ENCODE measurements around the gene TIMM50.
"Not testable (repeated sequence)": the region's sequence is repeated elsewhere in the genome, so short reads cannot be mapped to it uniquely, and the experiment has no call there.

The TIMM50 gene
- 21.3 to 60.6 (median 36.6) reads per million in 17 experiments for total RNA-seq

- DNase-seq = peak; percentile 97 to 99 (median 98)
Observed at GRCh38 chr19:39480337-39481228, at the start of gene TIMM50. TSS of gene TIMM50 (plus strand) at chr19:39480838. CDS start at chr19:39480854, 16 bp downstream.

DNA sequence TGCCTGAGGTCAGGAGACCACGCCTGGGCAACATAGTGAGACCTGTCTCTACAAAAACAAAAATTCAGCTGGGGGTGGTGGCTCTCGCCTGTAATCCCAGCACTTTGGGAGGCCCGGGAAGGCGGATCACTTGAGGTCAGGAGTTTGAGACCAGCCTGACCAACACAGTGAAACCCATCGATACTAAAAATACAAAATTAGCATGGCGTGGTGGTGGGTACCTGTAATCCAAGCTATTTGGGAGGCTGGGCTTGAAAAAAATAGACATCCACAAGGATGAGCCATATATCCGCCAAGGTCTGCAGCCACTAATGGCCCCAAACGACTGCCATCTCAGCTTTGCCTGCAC, 48.0 kb upstream of the TIMM50 start:
- no peak for DNase-seq

GRCh38 chr19:39433480-39434079, 47.1 kb upstream of the TIMM50 start:
- DNase-seq = no peak

GRCh38 chr19:39434123-39435076, 46.2 kb upstream of the TIMM50 start:
- DNase-seq = no peak

DNA sequence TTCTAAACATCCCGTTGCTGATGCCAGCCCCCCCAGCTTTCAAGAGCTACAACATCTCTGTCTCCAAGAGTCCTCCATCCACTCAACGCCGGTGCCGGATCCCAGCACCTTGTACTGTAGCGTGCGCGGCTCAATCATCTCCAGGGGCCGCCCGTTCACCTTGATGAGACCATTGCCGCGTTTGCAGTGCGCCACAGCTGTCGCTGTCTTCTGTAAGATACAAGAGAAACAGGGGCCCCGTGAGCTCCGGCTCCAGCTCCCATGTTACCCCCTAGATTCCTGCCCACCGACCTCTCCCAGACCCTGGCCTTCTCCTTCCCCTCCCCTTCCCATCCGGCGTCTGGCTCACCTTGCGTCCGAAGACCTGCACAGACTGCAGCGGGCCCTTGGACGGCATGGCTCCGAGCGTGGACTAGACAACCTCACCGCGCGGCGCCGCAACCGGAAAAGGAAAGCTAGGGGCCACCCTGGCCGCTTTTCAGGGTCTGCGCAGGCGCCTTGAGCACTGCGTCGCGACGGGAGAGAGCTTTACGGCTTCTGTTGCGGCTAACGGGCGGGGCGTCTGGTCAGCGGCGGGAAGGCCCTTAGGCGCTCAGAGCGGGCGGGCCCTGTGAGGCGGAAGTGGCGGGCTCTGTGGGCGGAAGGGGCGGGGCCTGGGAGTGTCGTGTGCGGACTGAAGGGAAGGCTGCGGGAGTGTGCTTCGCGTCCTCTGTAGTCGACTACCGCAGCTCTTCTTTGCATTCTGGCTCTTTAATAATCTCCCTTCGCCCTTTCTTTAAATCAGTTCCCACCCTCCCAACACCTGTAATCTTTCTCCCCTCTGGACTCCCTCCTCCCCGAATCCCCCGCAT, 44.9 kb upstream of the TIMM50 start, which contains the start of gene RPS16:
TSS of gene RPS16 (minus strand) at position 451 of the 851 bp plus-strand sequence. CDS start at position 397, 54 bp downstream.
- DNase-seq = peak; percentile 100

- DNase-seq = no peak
Observed at GRCh38 chr19:39436350-39436716, 44.3 kb upstream of the TIMM50 start.

- peak in 1 of 4 experiments; percentile 29 for DNase-seq
Observed at GRCh38 chr19:39438270-39438934, 42.2 kb upstream of the TIMM50 start.

DNA sequence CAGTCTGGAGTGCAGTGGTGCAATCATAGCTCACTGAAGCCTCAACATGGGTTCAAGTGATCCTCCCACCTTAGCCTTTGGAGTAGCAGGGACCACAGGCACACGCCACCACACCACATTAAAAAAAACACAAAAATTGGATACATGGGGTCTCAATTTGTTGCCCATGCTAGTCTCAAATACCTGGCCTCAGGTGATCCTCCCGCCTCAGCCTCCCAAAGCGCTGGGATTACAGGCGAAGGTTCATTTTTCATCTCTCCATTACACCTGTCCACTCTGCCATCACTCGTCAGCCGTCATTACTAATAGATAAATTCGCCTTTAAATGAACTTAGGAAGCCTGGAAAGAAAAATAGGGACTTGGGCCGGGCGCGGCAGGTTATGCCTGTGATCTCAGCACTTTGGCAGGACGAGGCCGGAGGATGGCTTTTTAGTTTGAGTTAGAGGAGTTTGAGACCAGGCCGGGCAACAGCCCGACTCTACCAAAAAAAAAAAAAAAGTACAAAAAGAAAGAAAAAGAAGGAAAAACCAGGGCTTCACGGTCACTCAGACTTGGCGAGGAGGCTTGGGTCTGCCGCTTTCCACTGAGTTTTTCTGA, 35.9 kb upstream of the TIMM50 start:
- peak in 3 of 4 experiments; percentile 16 to 39 (median 34) for DNase-seq

- DNase-seq = peak; percentile 98 to 100 (median 99)
Observed at GRCh38 chr19:39445196-39446111, 35.2 kb upstream of the TIMM50 start, which contains the start of gene SUPT5H. TSS of gene SUPT5H (plus strand) at chr19:39445582. CDS start at chr19:39445891, 309 bp downstream.

DNA sequence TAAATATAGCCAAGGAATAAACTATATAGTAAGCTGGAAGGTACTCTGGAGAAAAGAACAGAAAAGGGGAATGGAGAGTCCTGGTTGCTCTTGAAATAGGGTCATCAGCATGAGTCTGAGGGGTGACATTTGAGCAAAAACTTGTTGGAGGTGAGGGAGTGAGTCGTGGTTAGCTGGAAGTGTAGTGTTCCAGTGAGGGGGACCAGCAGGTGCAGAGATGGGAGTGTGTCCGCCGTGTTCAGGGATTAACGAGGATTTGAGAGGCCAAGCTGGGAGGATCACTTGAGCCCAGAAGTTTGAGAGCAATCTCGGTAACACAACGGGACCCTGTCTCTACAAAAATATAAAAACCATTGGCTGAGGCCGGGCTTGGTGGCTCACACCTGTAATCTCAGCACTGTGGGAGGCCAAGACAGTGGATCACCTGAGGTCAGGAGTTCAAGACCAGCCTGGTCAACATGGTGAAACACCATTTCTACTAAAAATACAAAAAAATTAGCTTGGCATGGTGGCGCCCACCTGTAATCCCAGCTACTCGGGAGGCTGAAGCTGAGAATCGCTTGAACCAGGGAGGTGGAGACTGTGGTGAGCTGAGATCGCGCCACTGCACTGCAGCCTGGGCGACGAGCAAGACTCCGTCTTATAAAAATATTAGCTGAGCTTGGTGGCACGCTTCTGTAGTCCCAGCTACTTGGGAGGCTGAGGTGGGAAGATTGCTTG, 34.1 kb upstream of the TIMM50 start:
- DNase-seq = no peak

DNA sequence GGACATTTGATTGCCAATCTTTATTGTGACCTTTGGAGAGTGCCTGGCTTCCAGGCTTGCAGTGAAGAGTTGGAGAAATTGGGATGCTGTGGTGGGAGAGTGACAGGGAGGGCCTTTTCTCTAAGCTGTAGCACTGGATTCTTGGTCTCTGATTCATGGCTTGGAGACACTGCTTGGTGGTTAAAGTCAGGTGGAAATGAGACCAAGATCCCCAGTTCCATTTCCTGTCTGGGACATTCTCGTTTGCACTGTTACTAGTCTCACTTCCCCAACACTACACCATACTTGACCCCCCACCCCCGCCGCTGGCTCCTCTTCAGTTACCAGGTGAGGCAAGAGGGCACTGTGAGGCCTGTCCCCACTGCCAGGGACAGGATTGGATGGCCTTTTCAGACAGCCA, 32.4 kb upstream of the TIMM50 start:
- DNase-seq = peak; percentile 27 to 52 (median 41)

GRCh38 chr19:39449116-39449797, 31.4 kb upstream of the TIMM50 start:
- peak in 1 of 4 experiments; percentile 14 for DNase-seq

- not testable (repeated sequence) for DNase-seq
Observed at GRCh38 chr19:39451257-39451656, 29.4 kb upstream of the TIMM50 start.

DNA sequence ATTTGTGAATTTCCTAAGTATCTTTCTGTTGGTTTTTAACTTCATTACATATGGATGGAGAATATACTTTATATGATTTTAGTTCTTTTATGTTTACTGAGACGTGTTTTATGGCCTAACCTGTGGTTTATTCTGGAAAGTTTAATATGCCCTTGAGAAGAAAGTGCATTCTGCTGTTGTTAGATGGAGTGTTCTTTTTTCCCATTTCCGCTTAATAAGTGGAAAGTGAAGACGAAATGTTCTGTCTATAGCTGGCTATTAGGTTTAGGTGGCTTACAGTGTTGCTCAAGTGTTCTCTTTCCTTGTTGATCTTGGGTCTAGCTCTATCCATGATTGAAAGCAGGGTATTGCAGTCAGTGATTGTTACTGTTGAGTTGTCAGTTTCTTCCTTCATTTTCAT, 17.2 kb upstream of the TIMM50 start:
- DNase-seq = no peak

DNA sequence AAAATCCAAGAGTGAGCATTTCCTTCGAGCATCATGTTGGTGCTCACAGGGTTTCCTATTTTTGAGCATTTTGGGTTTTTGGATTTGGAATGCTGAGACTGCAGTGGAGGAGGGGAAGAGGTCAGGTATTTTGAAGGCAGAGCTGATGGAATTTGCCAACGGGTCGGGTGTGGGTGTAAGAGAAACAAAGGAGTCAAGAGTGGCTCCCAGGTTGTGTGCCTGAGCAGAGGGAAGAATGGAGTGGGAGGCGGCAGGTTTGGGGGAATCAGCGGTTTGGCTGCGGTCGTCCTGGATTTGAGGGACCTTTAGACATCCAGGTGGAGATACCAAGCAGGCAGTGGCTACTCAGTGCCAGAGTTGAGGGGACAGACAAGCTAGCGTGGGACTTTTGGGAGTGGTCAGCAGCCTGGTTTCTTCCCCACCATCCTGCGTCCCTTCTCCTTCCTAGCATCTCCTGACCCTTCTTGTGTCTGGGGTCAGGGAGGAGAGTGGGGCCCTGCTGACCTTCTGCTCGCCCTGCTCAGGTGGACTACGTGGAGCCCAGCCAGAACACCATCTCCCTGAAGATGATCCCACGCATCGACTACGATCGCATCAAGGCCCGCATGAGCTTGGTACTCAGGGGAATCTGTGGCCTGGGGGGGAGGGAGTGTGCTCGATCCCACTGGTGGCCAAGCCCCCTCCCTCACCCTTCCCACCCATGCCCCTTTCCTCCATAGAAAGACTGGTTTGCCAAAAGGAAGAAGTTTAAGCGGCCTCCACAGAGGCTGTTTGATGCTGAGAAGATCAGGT, 14.5 kb upstream of the TIMM50 start:
- DNase-seq = no peak

GRCh38 chr19:39467941-39468340, 12.7 kb upstream of the TIMM50 start:
- no peak for DNase-seq

DNA sequence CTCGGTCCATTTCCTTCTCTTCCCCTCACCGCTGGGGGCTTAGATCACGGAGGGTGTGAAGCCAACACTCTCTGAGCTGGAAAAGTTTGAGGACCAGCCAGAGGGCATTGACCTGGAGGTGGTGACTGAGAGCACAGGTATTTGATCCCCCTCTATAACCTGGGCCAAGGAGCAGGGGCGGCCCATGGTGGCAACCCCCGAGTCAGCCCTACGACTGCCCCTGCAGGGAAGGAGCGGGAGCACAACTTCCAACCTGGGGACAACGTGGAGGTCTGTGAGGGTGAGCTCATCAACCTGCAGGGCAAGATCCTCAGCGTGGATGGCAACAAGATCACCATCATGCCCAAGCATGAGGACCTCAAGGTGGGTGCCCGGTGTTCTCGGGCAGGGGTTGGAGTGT, 11.6 kb upstream of the TIMM50 start:
- DNase-seq = no peak
